ENCODE results near the gene EIF3F. TPM values are rescaled to one million over a fixed set of nuclear protein-coding genes. Genes with fewer than 3 reads are reported as not detected.

Gene EIF3F
- total RNA-seq, 1 experiment from 2014 or later, result 191 TPM

DNA sequence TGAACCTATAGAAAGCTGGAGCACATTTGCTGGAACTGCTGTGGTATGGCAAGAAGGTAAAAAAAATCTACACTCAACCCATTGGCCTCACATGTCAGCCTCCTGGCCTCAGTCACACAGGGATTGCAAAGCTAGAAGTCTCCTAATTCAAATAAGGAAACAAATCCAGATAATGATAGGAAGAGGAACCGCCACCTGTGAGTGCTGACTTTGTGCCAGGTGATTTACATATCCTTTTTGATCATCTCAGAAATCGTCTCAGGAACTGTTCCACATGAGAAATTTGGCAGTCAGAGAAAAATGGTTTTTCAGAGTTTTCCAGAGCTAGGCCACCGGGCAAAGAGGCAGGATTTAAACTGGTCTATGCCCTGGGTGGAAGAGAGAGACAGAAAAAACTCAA, 22.9 kb upstream of the EIF3F start:
- intact Hi-C loops (cut with micrococcal nuclease; ENCODE audit: unreplicated experiment), result loop anchor here (1.0 kb wide), 1 partner anchor 28 kb away; no protein-coding TSS in a partner anchor
- H3K27ac ChIP-seq, result 0 out of 2 replicates have a peak overlapping the region, but pooled peaks have one; percentile 39
- peaks cover 14% of the 10 kb centered on the region for H3K4me1 ChIP-seq (replicated peaks; ENCODE audit: insufficient read depth)
- TF ChIP-seq CTCF (conservative IDR thresholded peaks at IDR 0.05) (no peak), EZH2 (IDR thresholded peaks at IDR 0.05; ENCODE audit: low read depth) (no peak)
- POLR2A ChIA-PET (ENCODE audit: unreplicated experiment), result no interaction called here
- no peaks in the 10 kb centered on the region for H4K20me1 ChIP-seq (ENCODE audit: insufficient read depth)
- no peaks in the 10 kb centered on the region for H3K79me2 ChIP-seq (ENCODE audit: low read depth)
- CTCF ChIA-PET, result no interaction called here
- 0 out of 2 replicates have a peak overlapping the region, but pooled peaks have one; percentile 19 for H3K4me2 ChIP-seq
- no peak overlapping the region for H3K4me3 ChIP-seq
- no peak overlapping the region for H2AFZ ChIP-seq
- H3K27me3 ChIP-seq (ENCODE audit: insufficient read depth, low read depth), result no peaks in the 10 kb centered on the region
- no peaks in the 10 kb centered on the region for H3K36me3 ChIP-seq (ENCODE audit: low read depth)
- no peak for DNase-seq
- no TSS peak for BruUV-seq (replicated peaks)
- no peaks in the 10 kb centered on the region for H3K9me3 ChIP-seq (ENCODE audit: insufficient read depth, low read depth)
- H3F3A ChIP-seq (ENCODE audit: insufficient read depth, low read depth), result no peaks in the 10 kb centered on the region
- H3K9me2 ChIP-seq (ENCODE audit: insufficient read depth), result no peaks in the 10 kb centered on the region

DNA sequence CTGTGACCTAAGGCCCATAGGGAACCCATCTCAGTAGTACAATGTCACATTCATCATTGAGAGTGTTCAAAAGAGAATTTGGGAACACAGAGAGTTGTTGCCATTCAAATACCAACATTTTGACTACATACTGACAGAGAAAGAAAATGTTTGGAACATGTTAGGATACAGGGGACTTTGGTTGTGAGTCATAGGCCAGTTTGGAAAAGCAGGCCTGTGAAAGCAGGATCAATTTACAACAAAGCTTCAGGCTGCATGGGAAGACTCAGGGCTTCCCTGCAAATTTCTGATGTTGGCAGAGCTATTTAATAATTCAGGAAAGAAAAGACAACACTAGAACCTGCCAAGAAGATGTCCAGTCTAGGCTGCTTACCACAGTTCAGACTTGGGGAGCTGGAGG, 22.3 kb upstream of the EIF3F start:
- H4K20me1 ChIP-seq (ENCODE audit: insufficient read depth), result no peaks in the 10 kb centered on the region
- H3K4me1 ChIP-seq (replicated peaks; ENCODE audit: insufficient read depth), result peaks cover 14% of the 10 kb centered on the region
- H3K4me2 ChIP-seq, result peak overlapping the region; percentile 19
- ChIA-PET CTCF (no interaction called here), POLR2A (ENCODE audit: unreplicated experiment) (interaction anchor here (0.6 kb wide), 1 partner anchor 389 kb away, joined by 6 read pairs; no protein-coding TSS in a partner anchor)
- no peaks in the 10 kb centered on the region for H3F3A ChIP-seq (ENCODE audit: insufficient read depth, low read depth)
- TF ChIP-seq CTCF (conservative IDR thresholded peaks at IDR 0.05) (no peak), EZH2 (IDR thresholded peaks at IDR 0.05; ENCODE audit: low read depth) (no peak)
- H3K9me2 ChIP-seq (ENCODE audit: insufficient read depth), result no peaks in the 10 kb centered on the region
- no peak overlapping the region for H2AFZ ChIP-seq
- peak overlapping the region; percentile 39; the same call in 1 of the 2 replicates for H3K27ac ChIP-seq
- DNase-seq, result no peak
- no peaks in the 10 kb centered on the region for H3K36me3 ChIP-seq (ENCODE audit: low read depth)
- no peaks in the 10 kb centered on the region for H3K9me3 ChIP-seq (ENCODE audit: insufficient read depth, low read depth)
- intact Hi-C loops (cut with micrococcal nuclease; ENCODE audit: unreplicated experiment), result loop anchor here (1.0 kb wide), 1 partner anchor 29 kb away; no protein-coding TSS in a partner anchor
- H3K79me2 ChIP-seq (ENCODE audit: low read depth), result no peaks in the 10 kb centered on the region
- BruUV-seq (replicated peaks), result TSS peak; percentile 86
- no peaks in the 10 kb centered on the region for H3K27me3 ChIP-seq (ENCODE audit: insufficient read depth, low read depth)
- no peak overlapping the region for H3K4me3 ChIP-seq

GRCh38 chr11:7965386-7965785, 21.8 kb upstream of the EIF3F start, which contains the start of gene NLRP10:
Gene NLRP10, minus strand, starts transcription at chr11:7965447. Its CDS starts 1,952 bp downstream, at chr11:7963495.
- Histone ChIP-seq H3F3A (ENCODE audit: insufficient read depth, low read depth) (no peaks in the 10 kb centered on the region), H3K27ac (peak within 1 kb of the TSS; percentile 39; the same call in 1 of the 2 replicates), H3K4me3 (no peak within 1 kb of the TSS), H3K9me2 (ENCODE audit: insufficient read depth) (no peaks in the 10 kb centered on the region), H3K79me2 (ENCODE audit: low read depth) (no peaks in the 10 kb centered on the region), H3K4me2 (peak within 1 kb of the TSS; percentile 19), H2AFZ (no peak within 1 kb of the TSS), H3K27me3 (ENCODE audit: insufficient read depth, low read depth) (no peaks in the 10 kb centered on the region), H3K4me1 (replicated peaks; ENCODE audit: insufficient read depth) (peaks cover 14% of the 10 kb centered on the region), H4K20me1 (ENCODE audit: insufficient read depth) (no peaks in the 10 kb centered on the region), H3K36me3 (ENCODE audit: low read depth) (no peaks in the 10 kb centered on the region), H3K9me3 (ENCODE audit: insufficient read depth, low read depth) (no peaks in the 10 kb centered on the region)
- DNase-seq, result peak in 1 of 2 experiments; percentile 9
- intact Hi-C loops (cut with micrococcal nuclease; ENCODE audit: unreplicated experiment), result no loop called here
- TF ChIP-seq EZH2 (IDR thresholded peaks at IDR 0.05; ENCODE audit: low read depth) (no peak), CTCF (conservative IDR thresholded peaks at IDR 0.05) (no peak)
- ChIA-PET POLR2A (ENCODE audit: unreplicated experiment) (no interaction called here), CTCF (interaction anchor here (0.5 kb wide), 1 partner anchor 21 kb away, joined by 3 read pairs; no protein-coding TSS in a partner anchor)
- BruUV-seq (replicated peaks), result no TSS peak

Data from PC-9 (cell line).